MM.1S (cell line): Measurements from ENCODE around the gene PRRX2.

Experiments used
- CTCF ChIP-seq: fragments of 300-600 bp; sonication (generic); IDR thresholded peaks from 2 replicates; pipeline ENCODE4 v1.5.1; 2016; ENCODE audit warnings: antibody characterized with exemption, low read length, mixed read lengths
- EZH2 ChIP-seq: fragments of 300-600 bp; sonication (generic); optimal IDR thresholded peaks from 2 replicates; pipeline ENCODE3; 2017; ENCODE audit warnings: low read depth, mild to moderate bottlenecking, antibody characterized with exemption, low read length, mixed read lengths

GRCh38 chr9:129759319-129759718 lies 93.9 kb downstream of the PRRX2 start:
- TF ChIP-seq CTCF (no peak), EZH2 (no peak)
